GM23338 (cell line): ENCODE results near the gene PDE12. TPM values are rescaled to one million over a fixed set of nuclear protein-coding genes. Genes with fewer than 3 reads are reported as not detected.

Source experiments
- ATAC-seq: fragments of 200-7000 bp; cut with Tn5 transposase; 3 replicates; pipeline ENCODE4 v1.9.1; 2020
- DNase-seq: peaks from one replicate; pipeline ENCODE4 v3.0.0-alpha.2; 2015; ENCODE audit warnings: low spot score
- H2AFZ ChIP-seq: fragments of 200-600 bp; sonication (generic); 2 replicates; pipeline ENCODE4 v1.8.0; 2016; ENCODE audit warnings: antibody characterized with exemption, mild to moderate bottlenecking, moderate library complexity
- H3F3A ChIP-seq: fragments of 200-600 bp; sonication (generic); replicated peaks from 2 replicates; pipeline ENCODE4 v1.8.0; 2017; ENCODE audit warnings: antibody characterized with exemption, mixed run types, low read depth
- H3K27ac ChIP-seq: fragments of 200-600 bp; sonication (generic); 2 replicates; pipeline ENCODE4 v1.6.1; 2016; ENCODE audit warnings: low read depth
- H3K27me3 ChIP-seq: fragments of 200-600 bp; sonication (generic); 2 replicates; pipeline ENCODE4 v1.8.0; 2016; ENCODE audit warnings: mild to moderate bottlenecking, mixed run types, moderate library complexity; ENCODE audit not compliant: insufficient read depth
- H3K36me3 ChIP-seq: fragments of 200-600 bp; sonication (generic); 2 replicates; pipeline ENCODE4 v1.8.0; 2016; ENCODE audit warnings: mild to moderate bottlenecking; ENCODE audit not compliant: insufficient read depth
- H3K4me1 ChIP-seq: fragments of 200-600 bp; sonication (generic); 2 replicates; pipeline ENCODE4 v1.8.0; 2016; ENCODE audit warnings: mild to moderate bottlenecking, moderate library complexity; ENCODE audit not compliant: insufficient read depth
- H3K4me2 ChIP-seq: fragments of 200-600 bp; sonication (generic); 2 replicates; pipeline ENCODE4 v1.7.1; 2017; ENCODE audit warnings: mixed run types
- H3K4me3 ChIP-seq: fragments of 200-600 bp; sonication (generic); 2 replicates; pipeline ENCODE4 v1.6.1; 2016; ENCODE audit warnings: mixed run types
- H3K79me2 ChIP-seq: fragments of 200-600 bp; sonication (generic); replicated peaks from 2 replicates; pipeline ENCODE4 v1.8.0; 2017; ENCODE audit warnings: mild to moderate bottlenecking; ENCODE audit not compliant: insufficient read depth
- H3K9me2 ChIP-seq: fragments of 200-600 bp; sonication (generic); 2 replicates; pipeline ENCODE4 v1.8.0; 2017; ENCODE audit not compliant: insufficient read depth
- H4K20me1 ChIP-seq: fragments of 200-600 bp; sonication (generic); replicated peaks from 2 replicates; pipeline ENCODE4 v1.8.0; 2017; ENCODE audit warnings: mild to moderate bottlenecking; ENCODE audit not compliant: insufficient read depth
- H3K27ac Mint-ChIP-seq: 2 replicates; pipeline ENCODE4 v1.8.0; 2020; ENCODE audit warnings: inconsistent platforms, mild to moderate bottlenecking, moderate library complexity, mixed read lengths
- H3K27me3 Mint-ChIP-seq: 3 replicates; pipeline ENCODE4 v1.8.0; 2022; ENCODE audit warnings: low read depth, mild to moderate bottlenecking, moderate library complexity, mixed read lengths, inconsistent platforms; ENCODE audit not compliant: insufficient read depth, poor library complexity
- H3K36me3 Mint-ChIP-seq: 3 replicates; pipeline ENCODE4 v1.8.0; 2021; ENCODE audit warnings: low read depth, mild to moderate bottlenecking, inconsistent platforms, moderate library complexity, mixed read lengths
- H3K4me1 Mint-ChIP-seq: 3 replicates; pipeline ENCODE4 v1.8.0; 2020; ENCODE audit warnings: mild to moderate bottlenecking, inconsistent platforms, mixed read lengths
- H3K4me3 Mint-ChIP-seq: 3 replicates; pipeline ENCODE4 v1.8.0; 2021; ENCODE audit warnings: moderate library complexity, mild to moderate bottlenecking, inconsistent platforms, mixed read lengths
- H3K9me3 Mint-ChIP-seq: 3 replicates; pipeline ENCODE4 v1.8.0; 2020; ENCODE audit warnings: moderate library complexity, mild to moderate bottlenecking, inconsistent platforms, mixed read lengths
- CREB1 ChIP-seq: fragments of 250-450 bp; sonication (Bioruptor Pico); IDR thresholded peaks from 2 replicates; pipeline ENCODE4 v1.5.0; 2020; ENCODE audit warnings: low read depth, mild to moderate bottlenecking, moderate library complexity
- CTCF ChIP-seq, 2 experiments: fragments of 200-600 bp in 1 of 2; sonication (generic) in 1 of 2; conservative IDR thresholded peaks; 2 replicates each; pipeline versions ENCODE4 v1.5.1 to v1.6.1; 2016 to 2017; ENCODE audit warnings: antibody characterized with exemption in 2 of 2, low read depth in 2 of 2, mild to moderate bottlenecking in 2 of 2, moderate library complexity in 1 of 2
- EZH2 ChIP-seq: fragments of 200-600 bp; sonication (generic); IDR thresholded peaks from one replicate; pipeline ENCODE4 v1.8.0; 2017; ENCODE audit warnings: antibody characterized with exemption, mild to moderate bottlenecking, low read depth; ENCODE audit not compliant: unreplicated experiment
- EZH2phosphoT487 ChIP-seq: fragments of 200-600 bp; sonication (generic); IDR thresholded peaks from one replicate; pipeline ENCODE4 v1.8.1; 2018; ENCODE audit warnings: antibody characterized with exemption; ENCODE audit not compliant: unreplicated experiment
- JUNB ChIP-seq: IDR thresholded peaks from one replicate; pipeline ENCODE4 v1.6.1; 2016; ENCODE audit warnings: antibody characterized with exemption; ENCODE audit not compliant: unreplicated experiment
- NANOG ChIP-seq: IDR thresholded peaks from 2 replicates; pipeline ENCODE4 v1.6.1; 2016; ENCODE audit warnings: antibody characterized with exemption, borderline replicate concordance
- POLR2AphosphoS5 ChIP-seq: IDR thresholded peaks from 2 replicates; pipeline ENCODE4 v1.6.1; 2016; ENCODE audit warnings: antibody characterized with exemption, low read depth
- STAT1 ChIP-seq: IDR thresholded peaks from one replicate; pipeline ENCODE4 v1.6.1; 2016; ENCODE audit warnings: antibody characterized with exemption; ENCODE audit not compliant: unreplicated experiment
- ZNF114 ChIP-seq: fragments of 250-450 bp; sonication (Bioruptor Pico); IDR thresholded peaks from 2 replicates; pipeline ENCODE4 v1.5.0; 2020; ENCODE audit warnings: mild to moderate bottlenecking, moderate library complexity
- ZNF331 ChIP-seq: fragments of 250-450 bp; sonication (Bioruptor Pico); IDR thresholded peaks from 2 replicates; pipeline ENCODE4 v1.5.0; 2020; ENCODE audit warnings: low read depth, mild to moderate bottlenecking, moderate library complexity
- polyA plus RNA-seq: library from polyadenylated mRNA; unstranded; fragments of >200 nt; fragmentation: Nextera tagmentation; extraction: Ambion mirVana; gene quantifications from 2 replicates; pipeline ENCODE4 v1.2.1, GENCODE V29; 2016
- total RNA-seq: library from RNA; depleted of rRNA; stranded (reverse); fragments of >200 nt; shearing (Covaris generic); gene quantifications from 2 replicates; pipeline ENCODE4 v1.2.3, GENCODE V29; 2014
- TF ChIP-seq, protein P1 (sequence below): IDR thresholded peaks from 2 replicates; pipeline ENCODE4 v1.6.1; 2016; ENCODE audit warnings: antibody characterized with exemption
- TF ChIP-seq, protein P2 (sequence below): IDR thresholded peaks from one replicate; pipeline ENCODE4 v1.6.1; 2018; ENCODE audit warnings: antibody characterized with exemption; ENCODE audit not compliant: unreplicated experiment

Gene PDE12
- total and polyA plus RNA-seq, 2 experiments from 2014 or later: 5.0 to 14.3 TPM

DNA sequence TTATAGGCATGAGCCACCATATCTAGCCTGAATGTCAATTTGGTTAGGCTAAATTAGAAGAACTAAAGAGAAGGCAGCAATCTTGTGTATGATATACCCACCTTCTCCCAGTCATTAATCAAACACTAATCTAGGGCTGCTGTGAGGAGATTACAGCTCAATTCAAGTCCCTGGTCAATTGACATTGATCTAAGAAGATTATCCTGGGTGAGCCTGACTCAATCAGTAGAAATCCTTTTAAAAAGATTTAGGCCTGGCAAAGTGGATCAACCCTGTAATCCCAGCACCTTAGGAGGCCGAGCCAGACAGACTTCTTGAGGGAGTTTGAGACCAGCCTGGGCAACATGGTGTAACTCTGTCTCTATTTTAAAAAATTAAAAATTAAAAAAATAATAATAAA is 9.5 kb upstream of the PDE12 start:
- no peaks in the 10 kb centered on the region for H3K36me3 ChIP-seq
- Mint-ChIP-seq H3K36me3 (no peaks in the 10 kb centered on the region), H3K9me3 (no peaks in the 10 kb centered on the region), H3K27ac (no peak overlapping the region), H3K4me1 (peaks cover 9% of the 10 kb centered on the region), H3K27me3 (peaks cover 5% of the 10 kb centered on the region), H3K4me3 (no peak overlapping the region)
- H4K20me1 ChIP-seq: no peaks in the 10 kb centered on the region
- H2AFZ ChIP-seq: no peak overlapping the region
- H3K27me3 ChIP-seq: no peaks in the 10 kb centered on the region
- no peak overlapping the region for H3K4me2 ChIP-seq
- H3K79me2 ChIP-seq: no peaks in the 10 kb centered on the region
- TF ChIP-seq STAT1 (no peak), EZH2phosphoT487 (no peak), ZNF114 (no peak), NANOG (no peak)
- TF ChIP-seq, protein P1, sequence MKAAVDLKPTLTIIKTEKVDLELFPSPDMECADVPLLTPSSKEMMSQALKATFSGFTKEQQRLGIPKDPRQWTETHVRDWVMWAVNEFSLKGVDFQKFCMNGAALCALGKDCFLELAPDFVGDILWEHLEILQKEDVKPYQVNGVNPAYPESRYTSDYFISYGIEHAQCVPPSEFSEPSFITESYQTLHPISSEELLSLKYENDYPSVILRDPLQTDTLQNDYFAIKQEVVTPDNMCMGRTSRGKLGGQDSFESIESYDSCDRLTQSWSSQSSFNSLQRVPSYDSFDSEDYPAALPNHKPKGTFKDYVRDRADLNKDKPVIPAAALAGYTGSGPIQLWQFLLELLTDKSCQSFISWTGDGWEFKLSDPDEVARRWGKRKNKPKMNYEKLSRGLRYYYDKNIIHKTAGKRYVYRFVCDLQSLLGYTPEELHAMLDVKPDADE: no peak
- H3K9me2 ChIP-seq: no peaks in the 10 kb centered on the region
- no peaks in the 10 kb centered on the region for H3F3A ChIP-seq
- DNase-seq: no peak
- H3K4me1 ChIP-seq: peaks cover 10% of the 10 kb centered on the region
- ATAC-seq: no peak
- no peak overlapping the region for H3K4me3 ChIP-seq
- H3K27ac ChIP-seq: no peak overlapping the region

DNA sequence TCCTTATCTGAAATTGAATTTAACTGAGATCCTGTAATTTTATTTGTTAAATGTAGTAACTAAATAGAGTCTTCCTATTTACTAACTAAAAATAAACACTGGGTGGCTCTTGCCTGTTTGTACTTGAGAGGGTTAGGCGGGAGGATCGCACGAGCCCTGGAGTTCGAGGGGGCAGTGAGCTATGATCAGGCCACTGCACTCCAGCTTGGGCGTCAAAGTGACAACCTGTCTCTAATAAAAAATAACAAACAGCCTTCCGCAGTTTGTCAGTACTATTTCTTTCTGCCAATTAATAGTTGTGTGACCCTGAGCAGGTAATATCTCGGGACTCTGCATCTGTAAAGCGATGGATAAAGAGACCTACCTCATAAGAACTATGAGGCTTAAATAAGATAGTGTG is 768 bp upstream of the PDE12 start:
- Histone ChIP-seq H4K20me1 (0 out of 2 replicates have a peak, but pooled peaks cover 4% of the 10 kb centered on the region), H3F3A (peaks cover 12% of the 10 kb centered on the region; the same call in 1 of the 2 replicates), H3K4me3 (peak overlapping the region; percentile 86), H3K27me3 (peaks cover 14% of the 10 kb centered on the region; the same call in 1 of the 2 replicates), H3K27ac (no peak overlapping the region), H3K79me2 (peaks cover 17% of the 10 kb centered on the region), H3K9me2 (no peaks in the 10 kb centered on the region), H3K36me3 (no peaks in the 10 kb centered on the region), H3K4me1 (peaks cover 9% of the 10 kb centered on the region), H2AFZ (peak overlapping the region; percentile 99), H3K4me2 (peak overlapping the region; percentile 96)
- TF ChIP-seq NANOG (no peak), JUNB (no peak), CREB1 (CRISPR knock-in tag) (no peak), EZH2 (no peak), CTCF (conservative IDR thresholded peaks at IDR 0.05; ENCODE audit: low read depth in 2 of 2) (no peak), ZNF114 (no peak), POLR2AphosphoS5 (no peak), STAT1 (no peak), ZNF331 (CRISPR knock-in tag) (no peak)
- TF ChIP-seq, protein P2, sequence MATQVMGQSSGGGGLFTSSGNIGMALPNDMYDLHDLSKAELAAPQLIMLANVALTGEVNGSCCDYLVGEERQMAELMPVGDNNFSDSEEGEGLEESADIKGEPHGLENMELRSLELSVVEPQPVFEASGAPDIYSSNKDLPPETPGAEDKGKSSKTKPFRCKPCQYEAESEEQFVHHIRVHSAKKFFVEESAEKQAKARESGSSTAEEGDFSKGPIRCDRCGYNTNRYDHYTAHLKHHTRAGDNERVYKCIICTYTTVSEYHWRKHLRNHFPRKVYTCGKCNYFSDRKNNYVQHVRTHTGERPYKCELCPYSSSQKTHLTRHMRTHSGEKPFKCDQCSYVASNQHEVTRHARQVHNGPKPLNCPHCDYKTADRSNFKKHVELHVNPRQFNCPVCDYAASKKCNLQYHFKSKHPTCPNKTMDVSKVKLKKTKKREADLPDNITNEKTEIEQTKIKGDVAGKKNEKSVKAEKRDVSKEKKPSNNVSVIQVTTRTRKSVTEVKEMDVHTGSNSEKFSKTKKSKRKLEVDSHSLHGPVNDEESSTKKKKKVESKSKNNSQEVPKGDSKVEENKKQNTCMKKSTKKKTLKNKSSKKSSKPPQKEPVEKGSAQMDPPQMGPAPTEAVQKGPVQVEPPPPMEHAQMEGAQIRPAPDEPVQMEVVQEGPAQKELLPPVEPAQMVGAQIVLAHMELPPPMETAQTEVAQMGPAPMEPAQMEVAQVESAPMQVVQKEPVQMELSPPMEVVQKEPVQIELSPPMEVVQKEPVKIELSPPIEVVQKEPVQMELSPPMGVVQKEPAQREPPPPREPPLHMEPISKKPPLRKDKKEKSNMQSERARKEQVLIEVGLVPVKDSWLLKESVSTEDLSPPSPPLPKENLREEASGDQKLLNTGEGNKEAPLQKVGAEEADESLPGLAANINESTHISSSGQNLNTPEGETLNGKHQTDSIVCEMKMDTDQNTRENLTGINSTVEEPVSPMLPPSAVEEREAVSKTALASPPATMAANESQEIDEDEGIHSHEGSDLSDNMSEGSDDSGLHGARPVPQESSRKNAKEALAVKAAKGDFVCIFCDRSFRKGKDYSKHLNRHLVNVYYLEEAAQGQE: no peak
- DNase-seq (no peak), ATAC-seq (no peak)
- Mint-ChIP-seq H3K27ac (peak overlapping the region; percentile 99; the same call in 1 of the 2 replicates), H3K4me1 (peaks cover 17% of the 10 kb centered on the region; the same call in 2 of the 3 replicates), H3K9me3 (no peaks in the 10 kb centered on the region), H3K4me3 (peak overlapping the region; percentile 91), H3K27me3 (peaks cover 4% of the 10 kb centered on the region), H3K36me3 (peaks cover 15% of the 10 kb centered on the region)
